NCI-H510A (cell line): ENCODE measurements around the gene KAT6B.
A peak's percentile ranks its signal among the peaks of the same experiment; 100 is the strongest.

Experiments
- DNase-seq: peaks from one replicate; lab custom pipeline; 2025; lab: John Stamatoyannopoulos, UW

KAT6B gene

GRCh38 chr10:75068523-75068922, 242.1 kb downstream of the KAT6B start:
- no peak for DNase-seq

- no peak for DNase-seq
These were observed 244.1 kb downstream of the KAT6B start for GRCh38 chr10:75070476-75070875.

GRCh38 chr10:75070961-75071428, 244.6 kb downstream of the KAT6B start:
- DNase-seq = peak; percentile 38

GRCh38 chr10:75071756-75072155, 245.4 kb downstream of the KAT6B start:
- DNase-seq = no peak

- no peak for DNase-seq
These were observed 246.3 kb downstream of the KAT6B start for GRCh38 chr10:75072727-75073126.

GRCh38 chr10:75073442-75073841, 247.0 kb downstream of the KAT6B start:
- DNase-seq = no peak

- no peak for DNase-seq
These were observed 248.5 kb downstream of the KAT6B start for GRCh38 chr10:75074711-75075445.

GRCh38 chr10:75076348-75076747, 249.9 kb downstream of the KAT6B start:
- no peak for DNase-seq

GRCh38 chr10:75079436-75080083, 253.2 kb downstream of the KAT6B start:
- DNase-seq = no peak

- DNase-seq = no peak
These were observed 254.2 kb downstream of the KAT6B start for GRCh38 chr10:75080554-75080953.

GRCh38 chr10:75081379-75081778, 255.0 kb downstream of the KAT6B start:
- DNase-seq = no peak
